NCI-H82 treated with DMSO at 0.1 percent for 48 hours (cell line): ENCODE measurements around the gene COLEC12.
A peak's percentile ranks its signal among the peaks of the same experiment; 100 is the strongest.

Source experiments
- DNase-seq: peaks from one replicate; lab custom pipeline; 2025; ENCODE audit not compliant: unreplicated experiment; lab: John Stamatoyannopoulos, UW

Gene COLEC12

GRCh38 chr18:475202-476031 is 25.1 kb downstream of the COLEC12 start:
- DNase-seq: no peak

GRCh38 chr18:474416-474815 is 26.1 kb downstream of the COLEC12 start:
- DNase-seq: no peak

- DNase-seq: no peak
Observed at GRCh38 chr18:473802-474201, 26.7 kb downstream of the COLEC12 start.

GRCh38 chr18:471716-472115 is 28.8 kb downstream of the COLEC12 start:
- DNase-seq: no peak

- no peak for DNase-seq
Observed at GRCh38 chr18:470661-471501, 29.6 kb downstream of the COLEC12 start.

- peak; percentile 8 for DNase-seq
Observed at GRCh38 chr18:468955-469790, 31.3 kb downstream of the COLEC12 start.

GRCh38 chr18:463827-464541 is 36.5 kb downstream of the COLEC12 start:
- no peak for DNase-seq

GRCh38 chr18:463403-463802 is 37.1 kb downstream of the COLEC12 start:
- DNase-seq: no peak

- no peak for DNase-seq
Observed at GRCh38 chr18:461762-462161, 38.7 kb downstream of the COLEC12 start.

GRCh38 chr18:460791-461190 is 39.7 kb downstream of the COLEC12 start:
- no peak for DNase-seq

GRCh38 chr18:459814-460593 is 40.5 kb downstream of the COLEC12 start:
- no peak for DNase-seq

- no peak for DNase-seq
Observed at GRCh38 chr18:457521-458412, 42.7 kb downstream of the COLEC12 start.

- peak; percentile 94 for DNase-seq
Observed at GRCh38 chr18:457140-457519, 43.4 kb downstream of the COLEC12 start.

- no peak for DNase-seq
Observed at GRCh38 chr18:456361-457139, 44.0 kb downstream of the COLEC12 start.

- no peak for DNase-seq
Observed at GRCh38 chr18:453400-453799, 47.1 kb downstream of the COLEC12 start.

- DNase-seq: no peak
Observed at GRCh38 chr18:452816-453215, 47.7 kb downstream of the COLEC12 start.

GRCh38 chr18:449374-449773 is 51.1 kb downstream of the COLEC12 start:
- DNase-seq: peak; percentile 11
